CD4-positive, alpha-beta T cell treated with Interleukin-4 for 1 hour (primary cell): ENCODE results near the gene CSH1.
"Not testable (repeated sequence)": the region's sequence is repeated elsewhere in the genome, so short reads cannot be mapped to it uniquely, and the experiment has no call there.

ENCODE experiments used
- DNase-seq, 2 donors: peaks; one replicate each; pipeline ENCODE4 v3.0.0-alpha.2; 2020 to 2022

The CSH1 gene

DNA sequence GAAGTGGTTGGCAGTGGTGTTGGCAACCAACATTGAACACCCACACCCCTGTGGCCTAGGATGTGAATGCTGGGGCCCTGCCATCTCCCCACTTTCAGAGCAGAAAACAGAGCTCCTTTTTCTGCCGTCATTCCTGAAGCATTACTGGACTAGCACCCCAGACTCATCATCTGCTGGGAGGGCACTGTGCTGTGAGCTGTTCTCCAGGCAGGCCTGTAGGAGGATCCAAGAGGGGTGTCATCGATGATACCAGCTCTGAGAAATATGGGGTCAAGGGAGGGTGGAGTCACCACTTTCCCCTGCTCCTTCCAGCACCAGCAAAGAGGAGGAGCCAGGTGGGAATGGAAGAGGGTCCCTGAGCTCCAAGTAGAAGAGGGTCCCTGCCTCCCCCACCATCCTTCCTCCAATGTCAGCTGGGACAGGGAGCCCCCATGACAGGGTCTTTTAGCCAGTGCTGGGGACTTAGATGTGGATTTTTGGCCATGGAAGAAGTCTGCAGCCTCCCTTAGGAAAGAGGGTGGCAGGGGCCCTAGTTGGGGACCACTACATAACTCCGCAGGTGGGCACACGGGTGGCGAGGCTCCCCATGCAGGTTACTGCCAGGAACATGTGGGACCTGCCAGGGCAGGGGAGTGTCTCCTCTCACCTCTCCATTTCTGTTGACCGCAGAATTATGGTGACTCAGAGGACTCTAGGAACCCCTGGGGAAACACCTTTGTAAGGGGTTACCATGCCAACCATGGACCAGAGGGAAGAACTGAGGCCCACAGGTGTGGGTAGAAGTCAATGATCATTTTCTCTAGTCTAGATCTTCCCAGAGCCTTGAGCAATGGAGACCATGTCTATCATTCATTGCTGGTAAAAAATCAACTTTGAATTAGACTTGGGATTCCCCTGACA, 2.8 kb upstream of the CSH1 start:
- DNase-seq = peak in 1 of 2 donors; percentile 48

- DNase-seq = not testable (repeated sequence)
These were observed 1.6 kb downstream of the CSH1 start for GRCh38 chr17:63894821-63895220.

GRCh38 chr17:63894021-63894420, 2.4 kb downstream of the CSH1 start:
- not testable (repeated sequence) for DNase-seq

GRCh38 chr17:63892316-63893037, 3.9 kb downstream of the CSH1 start:
- DNase-seq = not testable (repeated sequence)

GRCh38 chr17:63889026-63889848, 7.1 kb downstream of the CSH1 start:
- peak in 1 of 2 donors; percentile 43 for DNase-seq

DNA sequence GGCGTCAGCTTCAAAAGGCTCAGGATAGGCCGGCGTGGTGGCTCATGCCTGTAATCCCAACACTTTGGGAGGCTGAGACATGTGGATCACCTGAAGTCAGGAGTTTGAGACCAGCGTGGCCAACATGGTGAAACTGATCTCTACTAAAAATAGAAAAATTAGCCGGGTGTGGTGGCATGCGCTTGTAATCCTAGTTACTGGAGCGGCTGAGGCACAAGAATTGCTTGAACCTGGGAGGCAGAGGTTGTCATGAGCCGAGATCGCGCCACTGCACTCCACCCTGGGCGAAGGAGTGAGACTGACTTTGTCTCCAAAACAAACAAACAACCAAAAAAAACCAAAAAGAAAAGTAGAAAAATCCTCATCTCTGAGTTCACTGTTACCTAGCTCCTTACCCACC, 11.3 kb downstream of the CSH1 start:
- not testable (repeated sequence) for DNase-seq

- not testable (repeated sequence) for DNase-seq
These were observed 13.7 kb downstream of the CSH1 start for GRCh38 chr17:63882626-63883126.

DNA sequence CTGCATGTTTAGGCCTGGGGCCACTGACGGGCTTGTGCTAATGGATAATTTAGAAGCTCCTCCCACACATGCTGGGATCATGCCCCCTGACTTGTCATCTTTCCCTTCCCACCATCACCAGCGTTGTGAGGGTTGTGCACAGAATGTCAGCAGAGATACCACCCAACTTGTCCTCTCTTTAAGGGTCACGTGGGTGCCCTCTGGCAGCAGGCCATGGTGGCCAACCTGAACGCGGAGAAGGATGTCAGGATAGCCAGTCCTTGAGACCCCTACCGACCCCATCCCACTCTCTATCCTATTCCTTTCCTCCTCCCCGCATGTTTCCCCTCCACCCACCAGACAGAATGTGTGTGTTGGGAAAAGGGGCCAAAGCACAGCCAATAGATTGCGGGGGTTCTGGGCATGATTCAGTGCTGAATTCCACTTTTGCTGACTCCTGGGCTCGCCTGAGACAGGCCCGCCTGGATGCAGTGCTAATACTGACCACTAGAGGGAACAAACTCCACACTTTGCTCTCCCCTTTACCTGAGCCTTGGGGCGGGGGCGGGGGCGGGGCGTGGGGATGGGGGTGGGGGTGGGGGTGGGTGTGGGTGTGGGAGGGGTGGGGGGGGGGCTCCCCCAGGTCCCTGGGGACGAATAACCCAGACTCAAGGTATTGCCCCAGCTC, 14.3 kb downstream of the CSH1 start, which contains the start of gene GH2:
Gene GH2 (minus strand): TSS at position 10 of the 667 bp plus-strand sequence. CDS start 143 bp downstream, outside the sequence.
- peak; percentile 64 to 71 for DNase-seq

DNA sequence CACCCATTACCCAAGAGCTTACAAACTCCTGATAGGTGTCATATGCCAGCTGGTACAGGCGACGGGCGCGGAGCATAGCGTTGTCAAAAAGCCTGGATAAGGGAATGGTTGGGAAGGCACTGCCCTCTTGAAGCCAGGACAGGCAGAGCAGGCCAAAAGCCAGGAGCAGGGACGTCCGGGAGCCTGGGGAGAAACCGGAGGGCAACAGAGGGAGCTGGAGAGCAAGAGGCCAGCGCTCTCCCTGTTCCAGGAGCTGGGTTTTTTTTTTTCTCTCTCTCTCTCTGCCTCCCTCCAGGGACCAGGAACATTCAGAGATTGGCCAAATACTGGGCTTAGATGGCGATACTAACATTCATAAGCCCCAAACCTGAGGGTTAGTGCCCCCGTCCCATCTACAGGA, 15.0 kb downstream of the CSH1 start:
- DNase-seq = not testable (repeated sequence)

DNA sequence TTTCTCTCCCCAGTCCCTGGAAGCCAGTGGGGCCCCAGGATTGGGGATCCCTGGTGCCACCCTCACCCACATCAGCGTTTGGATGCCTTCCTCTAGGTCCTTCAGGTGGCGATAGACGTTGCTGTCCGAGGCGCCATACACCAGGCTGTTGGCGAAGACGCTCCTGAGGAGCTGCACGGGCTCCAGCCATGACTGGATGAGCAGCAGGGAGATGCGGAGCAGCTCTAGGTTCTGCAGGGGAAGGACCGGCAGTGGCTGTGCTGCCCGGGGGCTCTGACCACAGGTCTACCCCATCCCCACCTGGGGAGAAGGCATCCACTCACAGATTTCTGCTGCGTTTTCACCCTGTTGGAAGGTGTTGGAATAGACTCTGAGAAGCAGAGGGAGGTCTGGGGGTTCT, 15.7 kb downstream of the CSH1 start:
- no peak for DNase-seq

DNA sequence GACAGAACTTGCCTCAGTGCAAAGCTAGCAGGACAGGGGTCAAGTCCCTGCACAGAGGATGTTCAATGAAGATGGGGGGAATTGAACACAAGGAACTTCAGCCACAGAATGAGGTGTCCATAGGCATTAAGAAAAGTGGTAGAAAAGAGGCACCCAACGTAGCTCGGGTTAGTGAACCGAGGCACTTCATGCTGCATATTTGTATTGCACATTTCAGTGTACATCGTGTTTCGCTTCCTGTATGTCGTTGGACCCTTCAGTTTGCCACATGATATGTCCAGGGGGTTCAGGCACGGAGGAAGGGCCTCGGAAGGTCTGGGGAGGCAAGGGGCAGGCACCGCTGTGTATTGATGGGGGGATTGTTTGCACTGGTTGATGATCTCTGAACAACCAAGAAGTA, 18.0 kb downstream of the CSH1 start:
- not testable (repeated sequence) for DNase-seq

GRCh38 chr17:63874693-63875092, 21.7 kb downstream of the CSH1 start:
- not testable (repeated sequence) for DNase-seq

DNA sequence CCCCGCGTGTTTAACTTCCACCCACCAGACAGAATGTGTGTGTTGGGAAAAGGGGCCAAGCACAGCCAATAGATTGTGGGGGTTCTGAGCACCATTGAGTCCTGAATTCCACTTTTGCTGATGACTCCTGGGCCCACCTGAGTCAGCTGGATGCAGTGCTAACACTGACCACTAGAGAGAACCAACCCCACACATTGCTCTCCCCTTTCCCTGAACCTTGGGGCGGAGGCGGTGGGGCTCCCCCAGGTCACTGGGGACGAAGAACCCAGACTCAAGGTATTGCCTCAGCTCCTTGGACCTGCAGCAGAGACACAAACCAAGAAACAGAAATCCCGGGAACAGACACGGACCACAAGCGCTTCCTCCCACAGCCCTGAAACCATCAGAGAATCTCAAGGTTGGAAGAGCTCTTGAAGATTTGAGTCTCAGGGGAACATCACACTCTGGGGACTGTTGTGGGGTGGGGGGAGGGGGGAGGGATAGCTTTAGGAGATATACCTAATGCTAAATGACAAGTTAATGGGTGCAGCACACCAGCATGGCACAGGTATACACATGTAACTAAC, 22.2 kb downstream of the CSH1 start:
- DNase-seq = not testable (repeated sequence)

GRCh38 chr17:63873577-63873976, 22.8 kb downstream of the CSH1 start, which contains the start of gene CSH2:
CSH2 (minus strand) TSS chr17:63873677; CDS start chr17:63873614, 63 bp downstream.
- DNase-seq = not testable (repeated sequence)

- not testable (repeated sequence) for DNase-seq
These were observed 24.6 kb downstream of the CSH1 start for GRCh38 chr17:63871646-63872365.

DNA sequence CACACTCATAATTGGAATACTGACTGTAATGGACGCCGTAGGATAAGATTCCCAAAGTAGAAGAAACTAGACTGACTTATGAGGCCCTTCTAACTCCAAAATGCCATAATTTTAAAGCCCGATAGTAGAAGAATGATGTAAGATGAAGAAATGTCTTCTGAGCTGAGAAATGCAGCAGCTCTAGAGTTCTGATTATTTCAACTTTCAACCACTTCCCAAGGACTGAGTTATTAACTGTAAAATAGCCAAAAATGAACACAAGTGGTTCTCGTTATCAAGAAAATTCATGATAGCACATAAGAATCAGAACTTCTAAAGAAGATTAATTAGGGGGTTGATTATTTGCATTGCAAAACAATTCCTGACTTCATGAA, 26.1 kb downstream of the CSH1 start:
- not testable (repeated sequence) for DNase-seq

DNA sequence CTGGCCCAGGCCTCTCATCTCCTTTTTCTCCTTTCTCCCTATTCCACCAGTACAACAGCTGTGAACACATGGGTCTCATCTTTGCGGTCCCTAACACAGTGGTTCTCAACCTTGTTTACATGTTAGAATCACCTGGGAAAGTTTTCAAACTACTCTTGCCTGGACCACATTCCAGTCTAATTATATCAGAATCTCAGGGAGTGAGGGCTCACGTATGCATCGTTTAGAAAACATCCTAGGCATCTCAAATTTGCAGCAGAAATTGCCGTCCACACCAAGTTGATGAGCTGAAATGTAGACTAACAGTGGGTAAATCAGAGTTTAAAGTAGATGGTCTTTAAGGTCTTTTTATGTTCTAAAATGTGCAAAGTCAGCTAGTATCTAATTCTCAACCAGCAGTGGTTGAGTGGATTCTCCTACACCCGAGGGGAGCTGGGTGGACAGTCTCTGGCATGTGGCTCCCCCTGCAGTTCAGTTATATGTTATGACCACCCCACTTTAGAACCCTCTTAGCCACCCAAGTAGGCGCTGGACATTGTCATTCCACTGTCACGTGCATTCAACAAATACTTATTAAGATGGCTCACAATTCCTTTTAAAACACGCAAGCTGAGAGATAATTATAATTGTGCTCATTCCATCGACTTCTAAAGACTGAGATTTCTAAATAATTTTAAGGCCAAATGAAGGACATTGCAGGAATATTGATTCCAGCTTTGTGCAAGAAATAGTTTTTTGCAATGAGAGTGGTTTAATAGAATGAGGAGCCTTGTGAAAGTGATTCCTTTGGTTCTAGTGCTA, 26.7 kb downstream of the CSH1 start:
- DNase-seq = not testable (repeated sequence)

DNA sequence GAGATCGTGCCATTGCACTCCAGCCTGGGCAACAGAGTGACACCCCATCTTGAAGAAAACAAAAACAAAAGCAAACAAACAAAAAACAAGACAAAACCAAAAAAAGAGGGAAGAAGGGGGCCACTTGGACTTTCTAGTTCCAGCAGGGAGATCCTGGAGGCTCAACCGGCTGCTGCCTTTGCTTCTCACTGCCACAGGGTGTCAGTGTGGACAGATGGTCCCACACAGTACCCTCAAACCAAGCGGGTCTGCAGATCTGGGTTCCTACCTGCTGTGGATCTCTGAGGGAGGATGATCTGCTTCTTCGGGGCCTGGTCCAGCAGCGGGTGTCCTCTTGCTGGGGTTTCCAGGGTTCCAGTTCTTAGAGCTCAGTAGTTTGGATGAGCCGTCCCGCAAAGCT, 29.7 kb downstream of the CSH1 start:
- DNase-seq = not testable (repeated sequence)

- DNase-seq = no peak
These were observed 37.1 kb downstream of the CSH1 start for GRCh38 chr17:63859257-63859656.

DNA sequence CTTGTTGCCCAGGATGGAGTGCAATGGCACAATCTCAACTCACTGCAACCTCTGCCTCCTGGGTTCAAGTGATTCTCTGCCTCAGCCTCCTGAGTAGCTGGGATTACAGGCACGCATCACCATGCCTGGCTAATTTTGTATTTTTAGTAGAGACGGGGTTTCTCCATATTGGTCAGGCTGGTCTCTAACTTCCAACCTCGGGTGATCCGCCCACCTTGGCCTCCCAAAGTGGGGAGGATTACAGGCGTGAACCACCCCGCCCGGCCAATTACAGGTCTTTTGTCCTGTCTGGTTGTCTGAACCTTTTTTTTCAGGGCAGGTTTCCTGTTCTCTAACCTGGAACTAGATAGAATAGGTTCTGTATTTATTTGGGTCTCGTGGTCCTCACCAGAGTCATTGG, 39.9 kb downstream of the CSH1 start:
- DNase-seq = not testable (repeated sequence)
